H9 (cell line): ENCODE data around the gene NUDT8. TPM values are rescaled to one million over a fixed set of nuclear protein-coding genes. Genes with fewer than 3 reads are reported as not detected.

Source experiments
- DNase-seq: peaks from one replicate; pipeline ENCODE4 v3.0.0-alpha.2; 2017
- H2AFZ ChIP-seq: one replicate; pipeline ENCODE4 v1.6.1; 2013; ENCODE audit warnings: mild to moderate bottlenecking, low read length, control low read depth, moderate library complexity
- H2AK5ac ChIP-seq: 2 replicates; pipeline ENCODE4 v1.6.1; 2013; ENCODE audit warnings: low read length, control low read depth, mixed read lengths; ENCODE audit not compliant: insufficient read length
- H2BK120ac ChIP-seq: one replicate; pipeline ENCODE4 v1.6.1; 2013; ENCODE audit warnings: low read depth, mild to moderate bottlenecking, low read length, control low read depth, inconsistent platforms; ENCODE audit not compliant: poor library complexity, severe bottlenecking
- H2BK12ac ChIP-seq: 2 replicates; pipeline ENCODE4 v1.6.1; 2013; ENCODE audit warnings: low read length, control low read depth, mixed read lengths, low read depth; ENCODE audit not compliant: insufficient read length
- H2BK15ac ChIP-seq: 2 replicates; pipeline ENCODE4 v1.6.1; 2013; ENCODE audit warnings: low read depth, low read length, control low read depth
- H2BK20ac ChIP-seq: one replicate; pipeline ENCODE4 v1.6.1; 2013; ENCODE audit warnings: low read depth, mild to moderate bottlenecking, low read length, control low read depth, inconsistent platforms; ENCODE audit not compliant: poor library complexity, severe bottlenecking
- H2BK5ac ChIP-seq: 2 replicates; pipeline ENCODE4 v1.6.1; 2013; ENCODE audit warnings: low read length, control low read depth, mixed read lengths; ENCODE audit not compliant: insufficient read length
- H3K14ac ChIP-seq: 2 replicates; pipeline ENCODE4 v1.6.1; 2013; ENCODE audit warnings: low read length, control low read depth; ENCODE audit not compliant: insufficient read depth
- H3K18ac ChIP-seq: 2 replicates; pipeline ENCODE4 v1.6.1; 2013; ENCODE audit warnings: low read depth, mild to moderate bottlenecking, mixed read lengths, low read length, control low read depth; ENCODE audit not compliant: insufficient read length
- H3K23ac ChIP-seq: 2 replicates; pipeline ENCODE4 v1.6.1; 2013; ENCODE audit warnings: low read length, control low read depth, mixed read lengths, low read depth; ENCODE audit not compliant: insufficient read length
- H3K23me2 ChIP-seq: 2 replicates; pipeline ENCODE4 v1.6.1; 2013; ENCODE audit warnings: low read depth, mild to moderate bottlenecking, mixed read lengths, low read length, control low read depth; ENCODE audit not compliant: insufficient read length, poor library complexity, severe bottlenecking
- H3K27ac ChIP-seq: 2 replicates; pipeline ENCODE4 v1.5.1; 2013; ENCODE audit warnings: low read length, control low read depth, mixed read lengths, low read depth; ENCODE audit not compliant: insufficient read length
- H3K27me3 ChIP-seq: 2 replicates; pipeline ENCODE4 v1.6.1; 2013; ENCODE audit warnings: low read length, control low read depth, inconsistent platforms; ENCODE audit not compliant: insufficient read depth
- H3K4ac ChIP-seq: 2 replicates; pipeline ENCODE4 v1.6.1; 2013; ENCODE audit warnings: low read depth, mild to moderate bottlenecking, control low read depth, inconsistent platforms, low read length, moderate library complexity
- H3K4me1 ChIP-seq: 2 replicates; pipeline ENCODE4 v1.6.1; 2013; ENCODE audit warnings: low read length, control low read depth, inconsistent platforms; ENCODE audit not compliant: insufficient read depth
- H3K4me2 ChIP-seq: 2 replicates; pipeline ENCODE4 v1.6.1; 2013; ENCODE audit warnings: low read length, control low read depth, mixed read lengths; ENCODE audit not compliant: insufficient read length, insufficient read depth
- H3K56ac ChIP-seq: 2 replicates; pipeline ENCODE4 v1.6.1; 2013; ENCODE audit warnings: low read depth, mild to moderate bottlenecking, mixed read lengths, low read length, control low read depth; ENCODE audit not compliant: insufficient read length
- H3K79me1 ChIP-seq: 2 replicates; pipeline ENCODE4 v1.6.1; 2013; ENCODE audit warnings: low read depth, mild to moderate bottlenecking, moderate library complexity, low read length, control low read depth, inconsistent platforms; ENCODE audit not compliant: insufficient read depth, poor library complexity, severe bottlenecking
- H3K79me2 ChIP-seq: 2 replicates; pipeline ENCODE4 v1.6.1; 2013; ENCODE audit warnings: low read length, control low read depth, inconsistent platforms; ENCODE audit not compliant: insufficient read depth
- H3K9ac ChIP-seq: 2 replicates; pipeline ENCODE4 v1.6.1; 2013; ENCODE audit warnings: low read length, control low read depth, mixed read lengths; ENCODE audit not compliant: insufficient read length; ENCODE audit errors: extremely low read depth
- H3K9me3 ChIP-seq: one replicate; pipeline ENCODE4 v1.6.1; 2013; ENCODE audit warnings: low read depth, low read length, inconsistent platforms; ENCODE audit not compliant: control insufficient read depth
- H3T11ph ChIP-seq: one replicate; pipeline ENCODE4 v1.6.1; 2013; ENCODE audit warnings: mild to moderate bottlenecking, low read length, control low read depth, inconsistent platforms
- H4K20me1 ChIP-seq: one replicate; pipeline ENCODE4 v1.6.1; 2013; ENCODE audit not compliant: control insufficient read depth, insufficient read length, insufficient read depth
- H4K5ac ChIP-seq: 2 replicates; pipeline ENCODE4 v1.6.1; 2013; ENCODE audit warnings: low read depth, mild to moderate bottlenecking, mixed read lengths, low read length, control low read depth; ENCODE audit not compliant: insufficient read length
- H4K8ac ChIP-seq: replicated peaks from 2 replicates; pipeline ENCODE4 v1.6.1; 2013; ENCODE audit warnings: low read length, control low read depth, mixed read lengths, low read depth; ENCODE audit not compliant: insufficient read length
- H4K91ac ChIP-seq: 2 replicates; pipeline ENCODE4 v1.6.1; 2013; ENCODE audit warnings: low read depth, mild to moderate bottlenecking, moderate library complexity, mixed read lengths, low read length, control low read depth; ENCODE audit not compliant: insufficient read length
- H3K27ac Mint-ChIP-seq, 3 experiments: 2 replicates in 2 of 3; 3 replicates in 1 of 3; pipeline ENCODE4 v1.8.0; 2020 to 2021; ENCODE audit warnings: mixed read lengths in 3 of 3, mild to moderate bottlenecking in 1 of 3, moderate library complexity in 1 of 3
- H3K27me3 Mint-ChIP-seq: 2 replicates; pipeline ENCODE4 v1.8.0; 2021; ENCODE audit warnings: low read depth, mild to moderate bottlenecking, moderate library complexity, mixed read lengths
- H3K36me3 Mint-ChIP-seq, 3 experiments: 2 replicates in 2 of 3; 3 replicates in 1 of 3; pipeline ENCODE4 v1.8.0; 2020 to 2021; ENCODE audit warnings: low read depth in 3 of 3, mixed read lengths in 3 of 3; ENCODE audit not compliant: insufficient read depth in 1 of 3
- H3K4me1 Mint-ChIP-seq, 2 experiments: 2 replicates each; pipeline ENCODE4 v1.8.0; 2020; ENCODE audit warnings: mixed read lengths in 2 of 2
- H3K4me3 Mint-ChIP-seq, 2 experiments: 2 replicates in 1 of 2; 3 replicates in 1 of 2; pipeline ENCODE4 v1.8.0; 2020 to 2021; ENCODE audit warnings: mild to moderate bottlenecking in 2 of 2, mixed read lengths in 2 of 2, moderate library complexity in 1 of 2
- H3K9me3 Mint-ChIP-seq, 2 experiments: 2 replicates in 1 of 2; 3 replicates in 1 of 2; pipeline ENCODE4 v1.8.0; 2020; ENCODE audit warnings: mild to moderate bottlenecking in 2 of 2, mixed read lengths in 2 of 2, moderate library complexity in 1 of 2
- CTCF ChIP-seq: fragments of 200-600 bp; sonication (generic); conservative IDR thresholded peaks from 3 replicates; pipeline ENCODE4 v1.8.0; 2021; ENCODE audit warnings: antibody characterized with exemption, mild to moderate bottlenecking
- WGBS: extraction: QIAGEN DNeasy Blood & Tissue Kit; methylation state at CpG from one replicate; pipeline ENCODE4 v1.1.7; 2013; ENCODE audit warnings: missing lambda C conversion rate, low lambda C conversion rate, mixed read lengths; ENCODE audit not compliant: insufficient read length; ENCODE audit errors: extremely low coverage; 5-methylcytosine and 5-hydroxymethylcytosine counted together
- total RNA-seq: library from RNA; stranded (reverse); gene quantifications from 2 replicates; pipeline ENCODE4 v1.2.1, GENCODE V29; 2021

Gene NUDT8
- total RNA-seq, 1 experiment from 2014 or later, result 6.5 TPM

GRCh38 chr11:67596753-67597300, 32.9 kb downstream of the NUDT8 start:
- Histone ChIP-seq H2BK5ac (no peak overlapping the region), H3K27ac (no peak overlapping the region), H3K79me1 (no peaks in the 10 kb centered on the region), H2BK15ac (no peak overlapping the region), H2BK20ac (no peak overlapping the region), H3K4me1 (no peaks in the 10 kb centered on the region), H3K4ac (no peak overlapping the region), H4K20me1 (peaks cover 3% of the 10 kb centered on the region), H2BK120ac (no peak overlapping the region), H3K9ac (no peak overlapping the region), H2AFZ (no peak overlapping the region), H3K9me3 (no peaks in the 10 kb centered on the region), H3K79me2 (no peaks in the 10 kb centered on the region), H3K14ac (no peak overlapping the region), H4K8ac (no peak overlapping the region), H3K4me2 (no peak overlapping the region), H3K23me2 (no peaks in the 10 kb centered on the region), H4K5ac (no peak overlapping the region), H2BK12ac (no peak overlapping the region), H3K27me3 (no peaks in the 10 kb centered on the region), H3K23ac (no peak overlapping the region), H2AK5ac (no peak overlapping the region), H3K56ac (no peak overlapping the region), H4K91ac (no peak overlapping the region), H3T11ph (no peak overlapping the region), H3K18ac (no peak overlapping the region)
- no CpG with 5 or more reads among the region's 1 CpG for WGBS
- Mint-ChIP-seq H3K9me3 (peaks cover 18 to 22% of the 10 kb centered on the region in 2 experiments), H3K4me1 (peaks cover 14 to 22% of the 10 kb centered on the region in 2 experiments), H3K36me3 (peaks cover 2 to 15% (median 3%) of the 10 kb centered on the region in 3 experiments; a peak in 4 of 7 replicates), H3K4me3 (no peak overlapping the region), H3K27me3 (peaks cover 6% of the 10 kb centered on the region), H3K27ac (no peak overlapping the region)
- no peak for DNase-seq
- TF ChIP-seq CTCF, result no peak
